ENCODE results near the gene RHEB.

Gene RHEB

GRCh38 chr7:151459726-151460473 lies 59.8 kb downstream of the RHEB start:
- no peak for TF ChIP-seq GATA3 (IDR thresholded peaks at IDR 0.05; ENCODE audit: low read depth, low read length)
- TF ChIP-seq GATA2 (IDR thresholded peaks at IDR 0.05; ENCODE audit: low read depth, low read length), result no peak

- no peak for TF ChIP-seq GATA3 (IDR thresholded peaks at IDR 0.05; ENCODE audit: low read depth, low read length)
- TF ChIP-seq GATA2 (IDR thresholded peaks at IDR 0.05; ENCODE audit: low read depth, low read length), result no peak
Observed at GRCh38 chr7:151457534-151457933, 62.2 kb downstream of the RHEB start.

GRCh38 chr7:151456782-151457181 lies 62.9 kb downstream of the RHEB start:
- TF ChIP-seq GATA3 (IDR thresholded peaks at IDR 0.05; ENCODE audit: low read depth, low read length) (no peak), GATA2 (IDR thresholded peaks at IDR 0.05; ENCODE audit: low read depth, low read length) (no peak)

- TF ChIP-seq GATA3 (IDR thresholded peaks at IDR 0.05; ENCODE audit: low read depth, low read length), result no peak
- TF ChIP-seq GATA2 (IDR thresholded peaks at IDR 0.05; ENCODE audit: low read depth, low read length), result no peak
Observed at GRCh38 chr7:151456276-151456675, 63.4 kb downstream of the RHEB start.

GRCh38 chr7:151455690-151456089 lies 64.0 kb downstream of the RHEB start:
- TF ChIP-seq GATA2 (IDR thresholded peaks at IDR 0.05; ENCODE audit: low read depth, low read length), result no peak
- TF ChIP-seq GATA3 (IDR thresholded peaks at IDR 0.05; ENCODE audit: low read depth, low read length), result no peak

- TF ChIP-seq GATA2 (IDR thresholded peaks at IDR 0.05; ENCODE audit: low read depth, low read length) (no peak), GATA3 (IDR thresholded peaks at IDR 0.05; ENCODE audit: low read depth, low read length) (no peak)
Observed at GRCh38 chr7:151454932-151455530, 64.7 kb downstream of the RHEB start.

- TF ChIP-seq GATA3 (IDR thresholded peaks at IDR 0.05; ENCODE audit: low read depth, low read length) (no peak), GATA2 (IDR thresholded peaks at IDR 0.05; ENCODE audit: low read depth, low read length) (no peak)
Observed at GRCh38 chr7:151454305-151454704, 65.4 kb downstream of the RHEB start.

GRCh38 chr7:151453326-151453791 lies 66.3 kb downstream of the RHEB start:
- TF ChIP-seq GATA3 (IDR thresholded peaks at IDR 0.05; ENCODE audit: low read depth, low read length), result no peak
- TF ChIP-seq GATA2 (IDR thresholded peaks at IDR 0.05; ENCODE audit: low read depth, low read length), result no peak

GRCh38 chr7:151452680-151453325 lies 66.9 kb downstream of the RHEB start:
- TF ChIP-seq GATA2 (IDR thresholded peaks at IDR 0.05; ENCODE audit: low read depth, low read length) (no peak), GATA3 (IDR thresholded peaks at IDR 0.05; ENCODE audit: low read depth, low read length) (no peak)

- TF ChIP-seq GATA2 (IDR thresholded peaks at IDR 0.05; ENCODE audit: low read depth, low read length), result no peak
- no peak for TF ChIP-seq GATA3 (IDR thresholded peaks at IDR 0.05; ENCODE audit: low read depth, low read length)
Observed at GRCh38 chr7:151451626-151452571, 67.8 kb downstream of the RHEB start.

- TF ChIP-seq GATA3 (IDR thresholded peaks at IDR 0.05; ENCODE audit: low read depth, low read length) (no peak), GATA2 (IDR thresholded peaks at IDR 0.05; ENCODE audit: low read depth, low read length) (no peak)
Observed at GRCh38 chr7:151451156-151451555, 68.5 kb downstream of the RHEB start.

GRCh38 chr7:151449990-151450389 lies 69.7 kb downstream of the RHEB start:
- no peak for TF ChIP-seq GATA2 (IDR thresholded peaks at IDR 0.05; ENCODE audit: low read depth, low read length)
- TF ChIP-seq GATA3 (IDR thresholded peaks at IDR 0.05; ENCODE audit: low read depth, low read length), result no peak
